ENCODE results near the gene PRR19.
A peak's percentile ranks its signal among the peaks of the same experiment; 100 is the strongest.
"Not testable (repeated sequence)": the region's sequence is repeated elsewhere in the genome, so short reads cannot be mapped to it uniquely, and the experiment has no call there.

Gene PRR19

GRCh38 chr19:42301646-42302203 lies at the start of gene PRR19:
TSS of gene PRR19 (plus strand) at chr19:42302132. CDS start at chr19:42309585, 7,453 bp downstream.
- DNase-seq (ENCODE audit: low spot score), result no peak

- no peak for DNase-seq (ENCODE audit: low spot score)
Measured at GRCh38 chr19:42252365-42253244, 49.3 kb upstream of the PRR19 start.

GRCh38 chr19:42253245-42254088 lies 48.5 kb upstream of the PRR19 start:
- DNase-seq (ENCODE audit: low spot score), result peak; percentile 31

GRCh38 chr19:42254089-42254849 lies 47.7 kb upstream of the PRR19 start:
- DNase-seq (ENCODE audit: low spot score), result peak; percentile 76

DNA sequence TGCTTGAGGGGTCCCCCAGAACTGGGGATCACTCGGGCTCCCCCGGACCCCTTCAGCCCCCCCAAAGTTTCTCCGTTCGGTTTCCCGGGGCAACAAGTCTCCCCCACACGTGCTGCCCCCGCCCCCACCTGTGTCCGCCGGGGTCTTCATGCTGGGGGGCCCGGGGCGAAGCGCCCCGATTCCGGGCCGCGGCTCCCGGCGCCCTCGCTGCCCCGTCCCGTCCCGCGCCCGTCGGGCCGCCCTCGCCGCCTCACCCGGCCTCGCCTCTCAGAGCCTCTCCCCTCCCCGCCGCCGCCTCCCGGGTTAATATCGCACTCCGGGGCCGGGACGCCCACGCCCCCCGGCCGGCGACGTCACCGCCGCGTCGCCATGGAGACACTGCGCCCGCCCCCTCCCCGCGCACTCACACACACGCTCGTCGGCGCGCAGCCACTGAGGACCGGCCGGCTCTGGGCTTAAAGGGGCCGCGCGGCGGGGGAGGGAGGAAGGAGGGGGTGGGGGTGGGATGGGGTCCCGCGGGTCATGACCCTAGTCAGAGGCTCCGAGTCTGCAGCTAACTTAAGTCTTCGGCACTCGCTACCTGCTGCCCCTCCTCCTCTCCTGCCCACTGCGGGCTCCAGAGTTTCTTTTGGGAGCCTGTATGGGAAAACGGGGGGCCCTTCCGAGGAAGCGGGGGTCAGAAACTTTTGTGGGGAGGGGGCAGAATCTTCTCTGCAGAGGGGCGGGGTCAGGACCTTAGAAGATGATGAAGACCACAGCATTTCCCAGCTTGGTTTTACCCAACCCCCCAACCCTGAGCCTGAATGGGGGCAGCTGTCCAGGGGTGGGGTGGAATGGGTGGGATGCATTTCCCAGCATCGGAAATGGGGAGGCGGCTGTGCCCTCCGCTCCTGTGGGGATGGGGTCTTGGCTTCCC lies 46.8 kb upstream of the PRR19 start, which contains the start of gene ERF:
ERF (minus strand) TSS at position 279 of the 916 bp plus-strand sequence; CDS start at position 150, 129 bp downstream.
- peak; percentile 93 for DNase-seq (ENCODE audit: low spot score)

- DNase-seq (ENCODE audit: low spot score), result no peak
Measured at GRCh38 chr19:42255766-42256745, 45.9 kb upstream of the PRR19 start.

DNA sequence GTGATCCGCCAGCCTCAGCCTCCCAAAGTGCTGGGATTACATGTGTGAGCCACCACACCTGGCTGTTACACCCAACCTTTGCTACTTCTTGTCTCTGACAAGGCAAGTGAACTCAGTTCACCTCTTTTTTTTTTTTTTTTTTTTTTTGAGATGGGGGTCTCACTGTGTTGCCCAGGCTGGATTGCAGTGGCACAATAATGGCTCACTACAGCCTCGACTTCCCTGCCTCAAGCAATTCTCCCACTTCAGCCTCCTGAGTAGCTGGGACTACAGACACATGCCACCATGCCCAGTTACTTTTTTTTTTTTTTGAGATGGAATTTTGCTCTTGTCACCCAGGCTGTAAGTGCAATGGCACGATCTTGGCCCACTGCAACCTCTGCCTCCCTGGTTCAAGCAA lies 44.1 kb upstream of the PRR19 start:
- not testable (repeated sequence) for DNase-seq (ENCODE audit: low spot score)

DNA sequence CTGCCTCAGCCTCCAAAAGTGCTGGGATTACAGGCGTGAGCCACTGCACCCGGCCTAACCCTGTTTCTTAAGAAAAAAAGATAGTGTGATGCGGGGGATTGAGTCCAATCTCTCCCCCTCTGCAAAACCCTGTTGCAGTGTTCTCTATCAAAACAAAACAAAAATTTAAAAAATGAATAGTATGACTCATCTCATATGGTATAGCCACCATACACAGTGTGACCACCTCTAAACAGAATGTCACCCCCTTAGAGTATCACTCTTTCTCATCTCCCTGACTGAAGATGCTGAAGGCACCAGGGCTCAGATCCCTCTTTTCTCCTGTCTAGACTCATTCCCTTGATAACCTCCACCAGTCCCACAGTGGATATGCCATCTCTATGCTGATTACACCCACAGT lies 40.2 kb upstream of the PRR19 start:
- no peak for DNase-seq (ENCODE audit: low spot score)

DNA sequence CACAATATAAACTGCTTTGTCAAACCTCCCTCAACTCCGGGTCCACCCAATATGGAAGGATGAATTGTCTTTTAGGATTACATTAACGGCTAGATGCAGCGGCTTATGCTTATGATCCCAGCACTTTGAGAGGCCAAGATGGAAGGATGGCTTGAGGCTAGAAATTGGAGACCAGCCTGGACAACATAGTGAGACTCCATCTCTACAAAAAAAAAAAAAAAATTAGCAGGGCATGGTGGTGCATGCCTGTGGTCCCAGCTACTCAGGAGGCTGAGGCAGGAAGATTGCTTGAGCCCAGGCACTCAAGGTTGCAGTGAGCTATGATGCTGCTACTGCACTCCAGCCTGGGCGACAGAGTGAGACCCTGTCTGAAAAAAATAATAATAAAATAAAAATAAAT lies 35.8 kb upstream of the PRR19 start:
- DNase-seq (ENCODE audit: low spot score), result not testable (repeated sequence)

DNA sequence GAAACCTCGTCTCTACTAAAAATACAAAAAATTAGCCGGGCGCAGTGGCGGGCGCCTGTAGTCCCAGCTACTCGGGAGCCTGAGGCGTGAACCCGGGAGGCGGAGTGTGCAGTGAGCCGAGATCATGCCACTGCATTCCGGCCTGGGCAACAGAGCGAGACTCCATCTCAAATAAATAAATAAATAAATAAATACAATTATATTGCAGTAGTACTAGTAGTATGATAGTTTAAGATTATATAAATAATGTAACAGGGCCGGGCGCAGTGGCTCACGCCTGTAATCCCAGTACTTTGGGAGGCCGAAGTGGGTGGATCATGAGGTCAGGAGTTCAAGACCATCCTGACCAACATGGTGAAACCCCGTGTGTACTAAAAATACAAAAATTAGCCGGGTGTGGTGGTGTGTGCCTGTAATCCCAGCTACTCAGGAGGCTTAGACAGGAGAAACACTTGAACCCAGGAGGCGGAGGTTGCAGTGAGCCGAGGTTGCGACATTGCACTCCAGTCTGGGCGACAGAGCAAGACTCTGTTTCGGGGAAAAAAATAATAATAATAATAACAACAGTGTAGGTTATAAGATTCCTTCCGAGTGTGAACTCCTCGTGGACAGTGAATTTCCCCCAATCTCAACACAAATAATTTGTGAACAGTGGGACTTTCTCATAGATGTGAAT lies 34.9 kb upstream of the PRR19 start:
- not testable (repeated sequence) for DNase-seq (ENCODE audit: low spot score)

DNA sequence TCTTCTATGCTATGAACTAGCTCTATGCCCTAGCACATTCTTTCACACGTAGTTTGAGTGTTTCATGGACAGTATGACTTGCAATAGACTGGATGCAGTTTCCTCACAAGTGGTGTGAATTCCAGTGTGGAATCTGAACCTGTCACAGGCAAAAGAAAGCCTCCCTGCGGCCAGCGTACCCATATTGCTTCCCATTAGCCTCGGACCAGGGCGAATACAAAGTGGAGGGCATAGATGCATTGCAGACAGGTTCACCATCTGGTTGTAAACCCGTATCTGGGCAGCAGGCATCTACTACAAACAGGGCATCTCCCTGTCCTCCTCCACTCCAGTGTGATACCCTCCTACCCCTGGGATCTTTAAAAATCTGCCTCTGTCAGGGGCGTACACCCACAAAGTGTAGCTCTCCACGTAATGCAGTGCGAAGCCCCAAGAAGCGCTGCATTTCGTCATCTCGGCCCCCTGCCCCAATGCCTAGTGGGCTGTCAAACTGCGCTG lies 34.2 kb upstream of the PRR19 start:
- no peak for DNase-seq (ENCODE audit: low spot score)

- DNase-seq (ENCODE audit: low spot score), result peak; percentile 100
Measured at GRCh38 chr19:42268142-42268703, 33.7 kb upstream of the PRR19 start.

- peak; percentile 100 for DNase-seq (ENCODE audit: low spot score)
Measured at GRCh38 chr19:42268704-42269477, 33.0 kb upstream of the PRR19 start, which contains the start of gene CIC. TSS of gene CIC (plus strand) at chr19:42269252. CDS start at chr19:42271784, 2,532 bp downstream.

GRCh38 chr19:42269478-42270345 lies 32.2 kb upstream of the PRR19 start:
- DNase-seq (ENCODE audit: low spot score), result no peak

GRCh38 chr19:42270346-42271044 lies 31.4 kb upstream of the PRR19 start:
- peak; percentile 66 for DNase-seq (ENCODE audit: low spot score)

DNA sequence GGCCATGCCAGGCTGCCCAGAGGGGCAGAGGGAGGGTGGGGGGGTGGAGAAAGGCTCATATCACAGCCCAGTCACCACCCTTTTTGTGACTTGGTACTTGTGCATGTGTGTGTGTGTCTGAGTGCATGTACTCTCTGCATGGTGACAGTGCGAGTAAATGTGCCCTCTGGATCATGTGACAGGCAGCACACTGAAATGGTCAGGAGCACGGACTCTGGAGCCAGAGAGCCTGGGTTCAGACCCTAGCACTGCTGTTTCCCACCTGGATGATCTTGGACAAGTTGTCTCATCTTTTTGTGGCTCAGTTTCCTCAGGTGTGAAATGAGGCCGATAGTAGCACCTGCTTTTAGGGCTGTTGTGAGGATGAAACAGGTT lies 30.9 kb upstream of the PRR19 start:
- no peak for DNase-seq (ENCODE audit: low spot score)

Measured in CD4-positive, alpha-beta T cell treated with Interleukin-15 for 4 hours (primary cell).